ENCODE data around the gene CXCL13.

DNA sequence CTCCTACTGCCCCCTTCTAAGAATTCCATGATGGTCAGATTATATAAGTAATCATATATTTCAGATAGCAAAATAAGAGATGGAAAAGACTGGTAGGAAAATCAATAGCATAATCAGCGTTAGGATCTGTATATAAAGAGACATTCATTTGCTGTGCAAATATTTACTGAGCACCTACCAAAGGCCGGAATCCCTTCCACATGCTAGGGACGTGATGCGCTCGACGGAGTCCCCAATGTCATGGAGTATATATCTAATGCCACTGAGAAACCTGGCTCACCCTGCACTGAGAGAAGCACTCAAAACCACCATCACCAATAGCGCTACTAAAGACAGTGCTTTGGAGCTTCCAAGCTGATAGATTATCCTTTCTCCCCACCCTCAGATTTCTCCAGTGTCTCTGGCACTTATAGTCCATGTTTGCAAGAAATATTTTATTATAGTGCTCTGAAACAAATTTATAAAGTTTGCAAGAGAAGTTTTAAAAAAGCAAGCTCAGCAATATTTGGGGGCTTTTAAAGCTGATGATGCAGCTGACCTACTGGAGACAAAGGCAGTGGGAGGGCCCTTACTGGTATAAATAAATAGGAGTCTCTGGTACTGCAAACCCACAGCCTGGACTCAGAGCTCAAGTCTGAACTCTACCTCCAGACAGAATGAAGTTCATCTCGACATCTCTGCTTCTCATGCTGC, at the start of gene CXCL13:
- TF ChIP-seq, protein P1, sequence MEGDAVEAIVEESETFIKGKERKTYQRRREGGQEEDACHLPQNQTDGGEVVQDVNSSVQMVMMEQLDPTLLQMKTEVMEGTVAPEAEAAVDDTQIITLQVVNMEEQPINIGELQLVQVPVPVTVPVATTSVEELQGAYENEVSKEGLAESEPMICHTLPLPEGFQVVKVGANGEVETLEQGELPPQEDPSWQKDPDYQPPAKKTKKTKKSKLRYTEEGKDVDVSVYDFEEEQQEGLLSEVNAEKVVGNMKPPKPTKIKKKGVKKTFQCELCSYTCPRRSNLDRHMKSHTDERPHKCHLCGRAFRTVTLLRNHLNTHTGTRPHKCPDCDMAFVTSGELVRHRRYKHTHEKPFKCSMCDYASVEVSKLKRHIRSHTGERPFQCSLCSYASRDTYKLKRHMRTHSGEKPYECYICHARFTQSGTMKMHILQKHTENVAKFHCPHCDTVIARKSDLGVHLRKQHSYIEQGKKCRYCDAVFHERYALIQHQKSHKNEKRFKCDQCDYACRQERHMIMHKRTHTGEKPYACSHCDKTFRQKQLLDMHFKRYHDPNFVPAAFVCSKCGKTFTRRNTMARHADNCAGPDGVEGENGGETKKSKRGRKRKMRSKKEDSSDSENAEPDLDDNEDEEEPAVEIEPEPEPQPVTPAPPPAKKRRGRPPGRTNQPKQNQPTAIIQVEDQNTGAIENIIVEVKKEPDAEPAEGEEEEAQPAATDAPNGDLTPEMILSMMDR (IDR thresholded peaks at IDR 0.05) = no peak
- TF ChIP-seq EP300 (IDR thresholded peaks at IDR 0.05) (no peak), POLR2A (IDR thresholded peaks at IDR 0.05) (no peak), POLR2AphosphoS5 (IDR thresholded peaks at IDR 0.05) (no peak)
